Measurements from ENCODE around the gene ITPR2.
"Not testable (repeated sequence)": the region's sequence is repeated elsewhere in the genome, so short reads cannot be mapped to it uniquely, and the experiment has no call there.

Gene ITPR2

DNA sequence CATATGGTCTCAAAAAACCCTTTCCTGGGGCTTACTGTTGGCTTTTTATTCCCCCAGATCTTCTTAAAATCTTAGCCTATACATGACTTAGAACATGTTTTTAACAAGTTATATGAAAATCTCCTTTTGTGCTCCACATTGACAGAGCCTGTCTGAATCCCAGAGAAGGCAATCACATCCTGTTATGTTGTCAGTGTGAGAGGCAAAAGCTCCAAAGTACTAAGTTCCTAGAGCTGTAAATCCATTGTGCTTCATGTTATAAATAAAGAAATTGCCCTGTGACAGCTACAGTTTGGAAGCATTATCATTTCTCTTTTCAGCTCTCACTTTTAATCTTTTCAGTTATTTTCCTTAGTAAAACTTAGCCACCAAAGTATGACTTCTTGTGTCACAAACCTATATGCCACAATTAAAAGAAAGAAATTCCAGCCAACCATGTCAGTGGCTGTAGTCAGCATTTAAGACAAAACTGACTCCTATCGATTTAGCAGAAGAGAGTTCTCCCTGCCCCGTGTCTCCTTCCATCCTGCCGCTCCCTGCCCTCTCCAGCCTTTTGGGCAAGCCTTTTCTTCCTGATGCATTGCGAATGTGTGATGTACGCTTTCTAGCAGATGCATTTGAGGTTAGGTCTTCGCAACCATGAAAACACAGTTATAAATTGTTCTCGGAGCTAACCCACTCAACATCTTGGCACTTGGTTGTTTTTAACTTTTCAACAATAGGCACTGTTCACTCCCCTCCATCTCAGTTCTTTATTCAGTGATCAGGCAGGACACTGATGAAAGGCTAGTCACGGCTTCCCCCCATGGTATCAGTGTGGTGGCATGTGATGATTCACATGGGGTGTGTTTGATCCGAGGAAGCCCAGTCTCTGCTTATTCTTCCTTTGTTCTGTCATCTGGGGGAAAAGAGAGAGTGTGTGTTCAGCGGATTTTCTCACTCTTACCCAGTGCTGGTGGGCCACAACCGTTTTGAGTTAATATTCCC, 494.1 kb downstream of the ITPR2 start:
- peak; percentile 94 for DNase-seq (ENCODE audit: low spot score)

DNA sequence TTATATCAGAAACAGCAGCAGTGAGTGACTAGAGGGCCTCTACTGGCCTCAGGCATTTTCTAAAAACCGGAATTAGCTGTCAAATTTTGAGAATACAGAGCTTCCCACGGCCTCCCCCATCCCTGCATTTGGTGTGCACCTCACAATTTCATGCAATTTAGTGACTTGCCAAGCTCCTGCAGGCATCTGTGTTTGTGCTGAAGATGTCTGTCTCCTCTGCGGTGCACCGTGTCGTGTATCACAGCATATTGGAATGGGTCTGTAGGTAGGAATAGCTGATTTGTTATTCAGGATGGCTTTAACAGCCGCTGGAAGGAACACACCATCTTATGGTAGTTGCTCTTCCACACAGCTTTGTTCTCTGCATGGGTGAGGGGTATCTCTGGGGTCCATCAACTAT, 497.3 kb downstream of the ITPR2 start:
- no peak for DNase-seq (ENCODE audit: low spot score)

GRCh38 chr12:26334621-26335124, 498.3 kb downstream of the ITPR2 start:
- DNase-seq (ENCODE audit: low spot score) = peak; percentile 75

DNA sequence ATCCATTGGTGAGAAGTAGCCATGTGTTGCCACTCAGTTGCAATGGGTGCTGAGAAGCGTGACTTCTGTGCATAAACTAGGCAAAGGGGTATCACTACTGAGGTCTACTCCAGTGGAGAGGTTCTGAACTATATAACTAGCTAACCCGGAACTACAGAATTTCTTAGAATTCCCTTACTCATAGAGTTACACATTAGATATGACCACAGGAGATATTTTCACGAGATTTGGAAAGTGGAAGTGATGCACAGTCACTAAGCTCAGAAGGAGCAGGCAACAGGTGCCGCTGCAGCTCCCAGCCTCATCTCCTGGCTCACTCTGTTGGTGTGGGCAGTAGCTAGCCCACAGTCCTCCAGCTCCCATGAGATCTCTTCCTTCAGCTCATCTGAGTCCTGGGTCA, 501.0 kb downstream of the ITPR2 start:
- DNase-seq (ENCODE audit: low spot score) = no peak

DNA sequence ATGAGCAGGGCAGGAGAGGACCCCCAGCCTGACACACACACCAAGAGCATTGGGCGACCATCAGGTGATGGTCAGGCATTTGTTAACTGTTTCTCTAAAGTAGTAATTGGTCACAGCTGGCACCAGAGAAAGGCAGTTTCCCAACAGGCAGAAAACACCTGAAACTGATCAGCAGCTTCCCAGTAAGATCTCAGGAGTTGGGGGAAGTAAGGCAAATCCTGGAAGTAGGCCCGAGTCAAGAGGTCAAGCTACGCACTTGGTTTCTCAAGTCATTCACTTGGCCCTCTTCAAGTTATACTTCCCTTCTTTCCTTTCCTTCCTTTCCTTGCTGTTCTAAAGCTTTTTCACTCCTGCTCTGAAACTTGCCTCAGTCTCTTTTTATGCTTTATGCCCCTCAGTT, 501.9 kb downstream of the ITPR2 start:
- DNase-seq (ENCODE audit: low spot score) = no peak

DNA sequence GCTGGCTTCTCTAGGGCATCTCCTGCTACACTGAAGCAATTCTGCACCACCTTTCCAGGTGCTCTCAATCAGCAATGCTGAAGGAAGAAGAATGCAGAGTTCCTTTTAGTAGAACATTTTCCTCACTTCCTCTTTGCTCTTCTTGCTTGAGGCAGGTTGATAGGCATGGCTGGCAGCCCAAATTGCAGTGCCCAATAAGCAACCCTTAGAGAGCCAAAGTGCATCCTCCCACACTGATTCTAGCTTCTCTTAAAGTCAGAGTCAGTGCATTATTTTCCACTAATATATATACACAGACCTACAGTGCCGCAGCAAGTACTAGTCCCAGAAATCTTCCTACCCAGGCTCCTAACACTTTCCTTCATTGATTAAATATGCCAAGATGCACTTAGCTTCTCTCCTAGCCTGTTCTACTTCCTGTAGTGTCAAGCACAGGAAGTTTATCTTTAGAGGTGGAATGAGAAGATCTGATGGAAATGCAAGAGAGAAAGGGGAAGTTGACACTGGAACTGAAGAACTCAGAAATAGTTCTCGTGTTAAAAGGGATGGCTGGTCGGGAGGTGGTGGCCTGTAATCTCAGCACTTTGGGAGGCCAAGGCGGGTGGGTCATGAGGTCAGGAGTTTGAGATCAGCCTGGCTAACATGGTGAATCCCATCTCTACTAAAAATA, 504.9 kb downstream of the ITPR2 start:
- peak; percentile 50 for DNase-seq (ENCODE audit: low spot score)

- DNase-seq (ENCODE audit: low spot score) = no peak
These were observed 509.3 kb downstream of the ITPR2 start for GRCh38 chr12:26323673-26324072.

DNA sequence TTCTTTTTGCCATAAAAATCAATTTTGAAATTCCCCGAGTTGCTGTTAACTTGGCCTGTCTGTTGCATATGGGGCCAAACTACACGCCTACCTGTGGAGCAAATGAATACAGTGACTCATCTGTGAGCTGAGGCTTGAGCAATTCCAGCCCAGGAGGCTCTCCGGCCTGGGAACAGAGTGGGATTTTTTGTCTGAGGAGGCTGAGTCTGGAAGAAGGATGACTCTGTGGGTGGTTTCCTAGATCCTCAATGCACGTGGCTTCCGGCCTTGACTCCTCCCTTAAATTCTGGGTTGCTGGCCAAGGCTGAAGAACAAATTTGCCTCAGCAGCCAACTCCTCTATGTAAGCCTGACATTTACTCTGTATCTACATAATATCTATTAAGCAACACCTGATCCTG, 513.5 kb downstream of the ITPR2 start:
- DNase-seq (ENCODE audit: low spot score) = no peak

GRCh38 chr12:26318661-26319068, 514.3 kb downstream of the ITPR2 start:
- peak; percentile 47 for DNase-seq (ENCODE audit: low spot score)

GRCh38 chr12:26317942-26318575, 514.9 kb downstream of the ITPR2 start:
- DNase-seq (ENCODE audit: low spot score) = no peak

DNA sequence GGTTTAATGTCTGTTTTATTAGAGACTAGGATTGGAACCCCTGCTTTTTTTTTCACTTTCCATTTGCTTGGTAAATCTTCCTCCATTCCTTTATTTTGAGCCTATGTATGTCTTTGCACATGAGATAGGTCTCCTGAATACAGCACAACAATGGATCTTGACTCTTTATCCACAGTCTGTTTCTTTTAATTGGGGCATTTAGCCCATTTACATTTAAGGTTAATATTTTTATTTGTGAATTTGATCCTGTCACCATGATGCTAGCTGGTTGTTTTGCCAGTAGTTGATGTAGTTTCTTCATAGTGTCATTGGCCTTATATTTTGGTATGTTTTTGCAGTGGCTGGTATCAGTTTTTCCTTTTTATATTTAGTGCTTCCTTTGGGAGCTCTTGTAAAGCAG, 518.9 kb downstream of the ITPR2 start:
- DNase-seq (ENCODE audit: low spot score) = not testable (repeated sequence)

- DNase-seq (ENCODE audit: low spot score) = not testable (repeated sequence)
These were observed 522.5 kb downstream of the ITPR2 start for GRCh38 chr12:26310489-26310888.

- no peak for DNase-seq (ENCODE audit: low spot score)
These were observed 523.4 kb downstream of the ITPR2 start for GRCh38 chr12:26309634-26310033.

- no peak for DNase-seq (ENCODE audit: low spot score)
These were observed 528.7 kb downstream of the ITPR2 start for GRCh38 chr12:26304273-26304672.

GRCh38 chr12:26303418-26303817, 529.6 kb downstream of the ITPR2 start:
- DNase-seq (ENCODE audit: low spot score) = no peak

GRCh38 chr12:26302776-26303175, 530.2 kb downstream of the ITPR2 start:
- no peak for DNase-seq (ENCODE audit: low spot score)

GRCh38 chr12:26299751-26300150, 533.2 kb downstream of the ITPR2 start:
- DNase-seq (ENCODE audit: low spot score) = no peak

- peak; percentile 63 for DNase-seq (ENCODE audit: low spot score)
These were observed 534.0 kb downstream of the ITPR2 start for GRCh38 chr12:26298785-26299621.

DNA sequence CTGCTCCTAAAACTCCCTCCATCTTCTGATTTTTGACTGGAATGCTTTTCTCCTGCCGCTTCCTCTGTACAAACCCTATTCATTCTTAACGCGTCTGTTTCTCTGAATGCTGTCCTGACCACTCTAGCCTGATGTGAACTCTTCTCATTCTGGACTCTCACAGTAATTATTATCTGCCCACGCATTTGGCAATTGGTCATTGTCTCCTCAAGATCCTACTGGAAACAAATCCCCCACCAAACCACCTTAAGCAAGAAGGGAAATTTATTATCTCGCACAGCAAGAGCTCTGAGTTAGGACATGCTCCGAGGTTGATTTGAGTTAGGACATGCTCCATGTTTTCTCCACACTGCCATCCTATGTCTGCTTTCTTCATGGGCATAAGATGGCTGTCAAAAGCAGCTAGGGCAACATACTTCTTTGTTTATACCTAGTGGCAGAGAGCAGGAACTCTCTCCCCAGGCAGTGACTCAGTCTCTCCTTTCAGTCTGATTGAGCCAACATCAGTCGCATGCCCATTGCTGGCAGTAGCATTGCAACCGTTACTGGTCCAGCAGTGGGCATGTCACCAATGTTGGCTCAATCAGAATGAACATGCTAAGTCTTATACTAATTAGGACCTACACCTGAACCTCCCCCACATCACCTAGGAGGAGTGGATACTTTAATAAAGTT, 535.5 kb downstream of the ITPR2 start:
- no peak for DNase-seq (ENCODE audit: low spot score)

DNA sequence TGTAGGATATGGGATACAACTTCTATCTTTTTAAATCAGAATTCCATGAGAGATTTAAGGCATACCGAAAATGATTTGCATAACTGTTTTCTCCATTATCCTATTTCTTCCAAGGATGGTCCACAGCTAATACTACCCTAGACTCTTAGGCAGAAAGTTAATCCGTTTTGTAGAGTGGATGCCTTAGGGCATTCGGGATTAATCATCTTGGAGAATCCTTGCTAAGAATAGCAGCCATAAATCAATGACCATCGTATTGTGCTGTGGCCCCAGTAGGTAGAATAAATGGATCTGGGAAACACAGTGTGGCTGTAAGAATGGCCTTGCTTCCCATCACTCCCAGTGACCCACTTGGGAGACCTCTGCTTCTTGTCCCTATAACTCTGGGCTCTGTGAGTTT, 538.0 kb downstream of the ITPR2 start:
- DNase-seq (ENCODE audit: low spot score) = no peak

DNA sequence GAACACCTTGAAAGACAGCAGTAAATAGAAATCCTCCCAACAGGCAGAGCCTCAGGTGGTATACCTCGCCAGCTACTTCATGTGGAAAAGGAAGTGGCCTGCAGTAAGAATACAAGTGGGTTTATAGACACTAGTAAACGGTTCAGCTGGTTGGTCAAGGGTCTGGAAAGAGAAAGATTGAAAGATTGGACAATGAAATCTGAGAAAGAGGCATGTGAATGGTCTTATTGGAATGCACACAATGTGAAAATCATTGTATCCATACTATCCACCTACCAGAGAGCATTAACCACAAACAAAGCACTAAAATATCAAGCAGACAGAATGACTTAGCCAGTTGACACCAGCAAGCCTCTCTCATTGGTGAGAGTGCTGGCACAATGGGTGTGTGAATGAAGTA, 539.4 kb downstream of the ITPR2 start:
- no peak for DNase-seq (ENCODE audit: low spot score)

All from Ammon's horn (tissue), 1 donor.